T-cell (primary cell): Measurements from ENCODE around the gene C11orf54. TPM values are rescaled to one million over a fixed set of nuclear protein-coding genes. Genes with fewer than 3 reads are reported as not detected.

Experiments used
- ATAC-seq, 4 experiments: fragments of 200-7000 bp in 3 of 4; fragments of 150-1000 bp in 1 of 4; cut with Tn5 transposase; replicated peaks in 1 of 4; 1 replicate in 3 of 4; 2 replicates in 1 of 4; pipeline ENCODE4 v1.10.0; 2021; ENCODE audit warnings: moderate library complexity in 3 of 4, mild to moderate bottlenecking in 2 of 4, moderate number of reproducible peaks in 1 of 4
- CTCF ChIA-PET, 2 donors: fragments of 300-600 bp; sonication (Branson Sonifier 250); formaldehyde crosslinking; loops; one replicate each; lab custom pipeline; 2022; ENCODE audit warnings: antibody characterized with exemption in 2 of 2; lab: Charles Lee
- POLR2A ChIA-PET, 2 donors: fragments of 300-600 bp; sonication (Branson Sonifier 250); formaldehyde crosslinking; loops; one replicate each; lab custom pipeline; 2022; ENCODE audit warnings: antibody characterized with exemption in 2 of 2; lab: Charles Lee
- DNase-seq, 35 experiments: peaks; one replicate each; pipeline versions ENCODE4 v3.0.0 to v3.0.0-alpha.2; 2013 to 2023
- H3K27ac ChIP-seq: one replicate; pipeline ENCODE4 v1.5.1; 2013; ENCODE audit warnings: low read length
- H3K27me3 ChIP-seq, 2 experiments: replicated peaks in 1 of 2; 1 replicate in 1 of 2; 2 replicates in 1 of 2; pipeline versions ENCODE4 v1.6.1 to v1.7.0; 2013; ENCODE audit warnings: low read length in 1 of 2, mixed read lengths in 1 of 2; ENCODE audit not compliant: control insufficient read depth in 2 of 2, insufficient read depth in 2 of 2; ENCODE audit errors: extremely low read depth in 1 of 2
- H3K36me3 ChIP-seq, 2 donors: 1 replicate in 1 of 2; 2 replicates in 1 of 2; pipeline versions ENCODE4 v1.6.1 to v1.7.0; 2013; ENCODE audit warnings: low read length in 1 of 2; ENCODE audit not compliant: control insufficient read depth in 2 of 2, insufficient read depth in 1 of 2; ENCODE audit errors: extremely low read depth in 1 of 2
- H3K4me1 ChIP-seq, 2 experiments: 1 replicate in 1 of 2; 2 replicates in 1 of 2; pipeline versions ENCODE4 v1.6.1 to v1.7.0; 2013; ENCODE audit warnings: low read length in 2 of 2, mixed read lengths in 1 of 2; ENCODE audit not compliant: insufficient read depth in 2 of 2, control insufficient read depth in 1 of 2; ENCODE audit errors: extremely low read depth in 1 of 2
- H3K4me3 ChIP-seq, 2 donors: 1 replicate in 1 of 2; 2 replicates in 1 of 2; pipeline versions ENCODE4 v1.5.1 to v1.7.0; 2013; ENCODE audit warnings: mild to moderate bottlenecking in 2 of 2, low read length in 1 of 2, moderate library complexity in 1 of 2; ENCODE audit not compliant: control insufficient read depth in 1 of 2; ENCODE audit errors: extremely low read depth in 1 of 2
- H3K9me3 ChIP-seq: 2 replicates; pipeline ENCODE4 v1.7.0; 2013
- H3K27ac Mint-ChIP-seq, 2 donors: one replicate each; pipeline ENCODE4 v1.8.0; 2020 to 2021; ENCODE audit warnings: mild to moderate bottlenecking in 2 of 2, mixed read lengths in 2 of 2
- H3K27me3 Mint-ChIP-seq, 2 donors: one replicate each; pipeline ENCODE4 v1.8.0; 2021 to 2022; ENCODE audit warnings: mixed read lengths in 2 of 2
- H3K36me3 Mint-ChIP-seq: one replicate; pipeline ENCODE4 v1.8.0; 2021; ENCODE audit warnings: mixed read lengths
- H3K4me1 Mint-ChIP-seq, 3 donors: one replicate each; pipeline ENCODE4 v1.8.0; 2020 to 2022; ENCODE audit warnings: mixed read lengths in 3 of 3, mild to moderate bottlenecking in 1 of 3
- H3K4me3 Mint-ChIP-seq, 3 donors: one replicate each; pipeline ENCODE4 v1.8.0; 2020 to 2022; ENCODE audit warnings: mild to moderate bottlenecking in 3 of 3, mixed read lengths in 3 of 3, moderate library complexity in 3 of 3
- H3K9me3 Mint-ChIP-seq, 3 donors: one replicate each; pipeline ENCODE4 v1.8.0; 2020 to 2022; ENCODE audit warnings: mixed read lengths in 3 of 3
- WGBS: methylation state at CpG from one replicate; pipeline ENCODE4 v1.1.5; 2013; ENCODE audit warnings: missing lambda C conversion rate; ENCODE audit not compliant: insufficient coverage; 5-methylcytosine and 5-hydroxymethylcytosine counted together
- total RNA-seq, 35 experiments: library from RNA in 6 of 35; stranded (reverse) in 6 of 35; fragments of 120-200 nt in 1 of 35; gene quantifications; one replicate each; pipeline versions ENCODE4 v1.2.1 to v1.2.4 and lab custom pipeline; 2013 to 2026

Gene C11orf54
- total RNA-seq, 5 donors from 2014 or later (not counting 1 experiment from before 2014, with no cell fraction given), result 15.3 to 30.8 (median 27.4) TPM

- POLR2A ChIA-PET, result no interaction called here
- peaks cover 40% of the 10 kb centered on the region for H3K36me3 Mint-ChIP-seq
- no peak overlapping the region for H3K27ac Mint-ChIP-seq
These were observed 20.9 kb upstream of the C11orf54 start for GRCh38 chr11:93720522-93720921.

DNA sequence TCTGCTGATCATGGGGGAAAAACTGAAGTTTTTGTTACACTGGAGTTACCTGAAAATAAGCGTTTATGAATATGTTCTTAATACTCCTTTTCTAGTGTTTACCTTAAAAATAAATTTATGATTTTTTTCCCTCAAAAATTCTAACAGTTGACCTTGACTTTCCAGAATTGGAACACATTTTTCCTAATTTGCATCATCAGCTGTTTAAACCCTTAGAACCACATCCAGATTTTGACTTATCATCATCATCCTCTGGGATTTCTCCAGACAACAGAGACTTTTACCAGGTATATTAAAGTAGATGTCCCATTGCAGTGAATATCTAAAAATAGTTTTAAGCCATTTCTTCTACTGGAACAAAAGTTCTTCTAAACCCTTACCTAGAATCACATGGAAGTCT, 17.4 kb upstream of the C11orf54 start:
- DNase-seq (no peak), ATAC-seq (no peak)
- ChIA-PET CTCF (no interaction called here), POLR2A (interaction anchor here (0.6 to 1.5 kb wide), 3 partner anchors 16 to 90 kb away, joined by 3 to 5 read pairs (median 3); no protein-coding TSS in a partner anchor)
- Mint-ChIP-seq H3K27ac (no peak overlapping the region), H3K27me3 (no peaks in the 10 kb centered on the region), H3K4me1 (peaks cover 0 to 7% (median 0%) of the 10 kb centered on the region in 3 donors), H3K4me3 (no peak overlapping the region), H3K9me3 (no peaks in the 10 kb centered on the region), H3K36me3 (peaks cover 37% of the 10 kb centered on the region)
- H3K27ac ChIP-seq, result no peak overlapping the region
- no peaks in the 10 kb centered on the region for H3K9me3 ChIP-seq
- H3K27me3 ChIP-seq, result no peaks in the 10 kb centered on the region
- H3K4me3 ChIP-seq, result no peak overlapping the region
- peaks cover 0 to 45% of the 10 kb centered on the region in 2 donors for H3K36me3 ChIP-seq
- no CpG with 5 or more reads among the region's 1 CpG for WGBS
- no peaks in the 10 kb centered on the region for H3K4me1 ChIP-seq

More at GRCh38 chr11:93720522-93720921, 20.9 kb upstream of the C11orf54 start:
- CTCF ChIA-PET, result interaction anchor here in 1 of 2 donors (0.6 to 0.8 kb wide), 2 partner anchors 18 to 735 kb away, joined by 3 read pairs; no protein-coding TSS in a partner anchor
- ATAC-seq (no peak), DNase-seq (no peak)
- H3K4me1 Mint-ChIP-seq, result peaks cover 15 to 22% (median 19%) of the 10 kb centered on the region in 3 donors
- no peak overlapping the region for H3K4me3 ChIP-seq
- H3K27ac ChIP-seq, result no peak overlapping the region
- no peaks in the 10 kb centered on the region for H3K27me3 ChIP-seq
- peaks cover 0 to under 1% (median 0%) of the 10 kb centered on the region in 3 donors for H3K9me3 Mint-ChIP-seq
- H3K36me3 ChIP-seq, result peaks cover 0 to 29% of the 10 kb centered on the region in 2 donors
- H3K4me1 ChIP-seq, result peaks cover 5 to 11% of the 10 kb centered on the region in 2 experiments
- 100% methylated on average over 2 of the region's 7 CpGs for WGBS
- H3K4me3 Mint-ChIP-seq, result no peak overlapping the region
- no peaks in the 10 kb centered on the region for H3K9me3 ChIP-seq
- no peaks in the 10 kb centered on the region for H3K27me3 Mint-ChIP-seq

DNA sequence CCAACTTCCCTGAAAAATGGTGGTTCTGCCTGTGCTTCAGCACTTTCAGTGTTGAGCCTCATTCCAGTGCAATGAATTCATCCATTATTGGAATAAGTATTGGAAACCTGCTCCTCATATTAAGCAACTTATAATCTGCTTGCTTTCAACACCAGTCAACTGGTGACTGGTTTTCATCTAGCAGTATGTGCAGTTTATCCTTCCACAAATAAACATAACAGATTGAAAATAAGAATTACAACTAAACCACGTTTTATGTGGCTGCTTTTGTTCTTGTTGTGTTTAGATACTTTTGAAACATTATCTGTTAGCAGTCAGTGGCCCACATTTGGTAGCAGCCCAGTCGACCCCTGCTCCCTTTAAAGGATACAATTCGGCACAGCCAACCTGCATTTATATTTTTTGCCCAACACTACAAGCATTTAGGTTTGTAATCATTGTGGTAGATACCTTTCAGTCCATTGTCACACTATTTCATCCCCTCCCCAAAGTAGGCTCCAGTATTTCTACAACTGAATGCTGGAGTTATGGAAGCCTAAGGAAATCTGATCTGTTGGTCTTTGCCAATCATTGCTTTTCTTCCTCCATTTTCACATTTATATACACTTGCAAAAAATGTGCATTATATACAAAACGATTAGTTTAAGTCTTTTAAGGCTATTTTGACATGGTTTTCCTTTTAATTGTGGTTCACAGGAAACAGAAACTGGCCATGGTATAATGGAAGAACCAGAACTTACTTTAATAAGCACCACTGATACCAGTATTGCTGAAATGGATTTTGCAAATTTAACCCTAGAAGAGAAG, 13.3 kb upstream of the C11orf54 start:
- H3K4me1 Mint-ChIP-seq, result peaks cover 0 to 11% (median 6%) of the 10 kb centered on the region in 3 donors
- no peaks in the 10 kb centered on the region for H3K9me3 Mint-ChIP-seq
- peaks cover 56% of the 10 kb centered on the region for H3K36me3 Mint-ChIP-seq
- H3K27ac Mint-ChIP-seq, result peak overlapping the region; percentile 54 to 65
- Histone ChIP-seq H3K4me1 (no peaks in the 10 kb centered on the region), H3K9me3 (no peaks in the 10 kb centered on the region), H3K27me3 (no peaks in the 10 kb centered on the region), H3K36me3 (peaks cover 0 to 67% of the 10 kb centered on the region in 2 donors), H3K4me3 (no peak overlapping the region), H3K27ac (no peak overlapping the region)
- DNase-seq, result no peak
- CTCF ChIA-PET, result interaction anchor here in 1 of 2 donors (0.6 kb wide), 1 partner anchor 811 kb away, joined by 4 read pairs; no protein-coding TSS in a partner anchor
- ATAC-seq, result no peak
- no peaks in the 10 kb centered on the region for H3K27me3 Mint-ChIP-seq
- WGBS, result no CpG with 5 or more reads among the region's 4 CpGs
- H3K4me3 Mint-ChIP-seq, result no peak overlapping the region
- POLR2A ChIA-PET, result no interaction called here

DNA sequence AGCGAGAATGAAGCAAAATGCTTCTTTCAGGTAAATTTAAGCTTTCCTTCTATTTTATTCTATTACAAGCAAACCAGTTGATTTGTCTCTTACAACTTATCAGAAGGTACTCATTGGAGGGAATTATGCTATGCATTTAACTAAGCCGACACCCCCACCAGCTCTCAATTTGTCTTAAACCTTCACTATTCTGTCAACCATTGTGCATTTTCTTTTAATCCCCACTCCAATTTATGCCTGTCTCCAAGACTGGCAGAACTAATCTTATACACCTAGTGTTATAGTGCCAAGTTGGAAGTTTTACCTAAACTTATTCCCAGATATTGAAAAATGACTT, 12.7 kb upstream of the C11orf54 start:
- WGBS, result no CpG with 5 or more reads among the region's 2 CpGs
- H3K36me3 Mint-ChIP-seq, result peaks cover 60% of the 10 kb centered on the region
- POLR2A ChIA-PET, result no interaction called here

GRCh38 chr11:93729129-93729616, 12.3 kb upstream of the C11orf54 start:
- peaks cover 0 to 18% (median 13%) of the 10 kb centered on the region in 3 donors for H3K4me1 Mint-ChIP-seq
- H3K36me3 ChIP-seq, result peaks cover 0 to 75% of the 10 kb centered on the region in 2 donors
- H3K36me3 Mint-ChIP-seq, result peaks cover 61% of the 10 kb centered on the region
- H3K27me3 Mint-ChIP-seq, result no peaks in the 10 kb centered on the region
- H3K9me3 Mint-ChIP-seq, result no peaks in the 10 kb centered on the region
- no peaks in the 10 kb centered on the region for H3K9me3 ChIP-seq
- no peak overlapping the region for H3K4me3 Mint-ChIP-seq
- ATAC-seq, result no peak
- H3K4me1 ChIP-seq, result peaks cover 0 to 4% of the 10 kb centered on the region in 2 experiments
- POLR2A ChIA-PET, result no interaction called here
- H3K27me3 ChIP-seq, result no peaks in the 10 kb centered on the region
- no peak overlapping the region for H3K27ac ChIP-seq
- no CpG with 5 or more reads among the region's 5 CpGs for WGBS
- CTCF ChIA-PET, result no interaction called here
- H3K27ac Mint-ChIP-seq, result no peak overlapping the region
- no peak for DNase-seq
- no peak overlapping the region for H3K4me3 ChIP-seq

More for the DNA sequence above, 12.7 kb upstream of the C11orf54 start:
- H3K4me1 ChIP-seq, result peaks cover 0 to 4% of the 10 kb centered on the region in 2 experiments
- no peak overlapping the region for H3K4me3 Mint-ChIP-seq
- H3K27ac Mint-ChIP-seq, result peak overlapping the region in 1 of 2 donors; percentile 37
- H3K27me3 ChIP-seq, result no peaks in the 10 kb centered on the region
- no peaks in the 10 kb centered on the region for H3K9me3 ChIP-seq
- H3K4me3 ChIP-seq, result no peak overlapping the region
- H3K27ac ChIP-seq, result no peak overlapping the region
- no peaks in the 10 kb centered on the region for H3K9me3 Mint-ChIP-seq
- no peaks in the 10 kb centered on the region for H3K27me3 Mint-ChIP-seq
- ATAC-seq (no peak), DNase-seq (no peak)
- peaks cover 0 to 16% (median 10%) of the 10 kb centered on the region in 3 donors for H3K4me1 Mint-ChIP-seq
- CTCF ChIA-PET, result no interaction called here
- peaks cover 0 to 70% of the 10 kb centered on the region in 2 donors for H3K36me3 ChIP-seq
